ENCODE data around the gene SLC35D2.
"Not testable (repeated sequence)": the region's sequence is repeated elsewhere in the genome, so short reads cannot be mapped to it uniquely, and the experiment has no call there.

Gene SLC35D2

GRCh38 chr9:96399325-96399633 lies 15.8 kb upstream of the SLC35D2 start:
- DNase-seq, result no peak

GRCh38 chr9:96398582-96399324 lies 15.2 kb upstream of the SLC35D2 start:
- no peak for DNase-seq

GRCh38 chr9:96395964-96396363 lies 12.5 kb upstream of the SLC35D2 start:
- DNase-seq, result no peak

GRCh38 chr9:96394832-96395496 lies 11.5 kb upstream of the SLC35D2 start:
- no peak for DNase-seq

- no peak for DNase-seq
Observed at GRCh38 chr9:96392263-96392662, 8.8 kb upstream of the SLC35D2 start.

GRCh38 chr9:96391021-96391765 lies 7.7 kb upstream of the SLC35D2 start:
- no peak for DNase-seq

GRCh38 chr9:96388144-96388543 lies 4.6 kb upstream of the SLC35D2 start:
- no peak for DNase-seq

- no peak for DNase-seq
Observed at GRCh38 chr9:96386157-96386556, 2.6 kb upstream of the SLC35D2 start.

- DNase-seq, result no peak
Observed at GRCh38 chr9:96382839-96383164, 709 bp downstream of the SLC35D2 start.

GRCh38 chr9:96382175-96382574 lies 1.3 kb downstream of the SLC35D2 start:
- no peak for DNase-seq

- no peak for DNase-seq
Observed at GRCh38 chr9:96381696-96382095, 1.8 kb downstream of the SLC35D2 start.

GRCh38 chr9:96381125-96381524 lies 2.4 kb downstream of the SLC35D2 start:
- no peak for DNase-seq

GRCh38 chr9:96379461-96379860 lies 4.0 kb downstream of the SLC35D2 start:
- DNase-seq, result no peak

- DNase-seq, result no peak
Observed at GRCh38 chr9:96378187-96378586, 5.3 kb downstream of the SLC35D2 start.

GRCh38 chr9:96376891-96377874 lies 6.3 kb downstream of the SLC35D2 start:
- DNase-seq, result no peak

- DNase-seq, result not testable (repeated sequence)
Observed at GRCh38 chr9:96375507-96375906, 8.0 kb downstream of the SLC35D2 start.

- no peak for DNase-seq
Observed at GRCh38 chr9:96367943-96368342, 15.6 kb downstream of the SLC35D2 start.

GRCh38 chr9:96363175-96363967 lies 20.1 kb downstream of the SLC35D2 start:
- no peak for DNase-seq

GRCh38 chr9:96362119-96362518 lies 21.4 kb downstream of the SLC35D2 start:
- DNase-seq, result not testable (repeated sequence)

GRCh38 chr9:96361668-96362067 lies 21.8 kb downstream of the SLC35D2 start:
- no peak for DNase-seq

GRCh38 chr9:96360976-96361375 lies 22.5 kb downstream of the SLC35D2 start:
- no peak for DNase-seq

GRCh38 chr9:96360523-96360922 lies 23.0 kb downstream of the SLC35D2 start:
- DNase-seq, result not testable (repeated sequence)
